Measurements from ENCODE around the gene TCFL5.
"Not testable (repeated sequence)": the region's sequence is repeated elsewhere in the genome, so short reads cannot be mapped to it uniquely, and the experiment has no call there.

Gene TCFL5

GRCh38 chr20:62852841-62853240, 8.8 kb downstream of the TCFL5 start:
- no peak for DNase-seq

DNA sequence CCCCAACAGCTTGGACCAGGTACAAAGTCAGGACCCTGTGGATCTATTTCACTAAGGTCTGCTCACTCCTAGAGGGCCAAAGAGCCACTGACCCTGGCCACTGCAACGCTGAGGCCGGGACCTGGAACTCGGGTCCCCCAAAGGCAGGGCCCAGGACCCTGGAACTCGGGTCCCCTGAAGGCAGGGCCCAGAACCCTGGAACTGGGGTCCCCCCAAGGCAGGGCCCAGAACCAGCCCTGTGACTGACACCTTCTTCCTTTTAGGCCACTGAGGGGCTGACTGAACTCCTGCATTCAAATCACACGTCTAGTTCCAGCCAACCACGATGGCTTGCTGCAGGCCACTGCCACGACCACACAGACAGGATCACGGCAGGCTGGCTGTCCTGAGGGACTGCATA, 9.4 kb downstream of the TCFL5 start:
- DNase-seq, result no peak

DNA sequence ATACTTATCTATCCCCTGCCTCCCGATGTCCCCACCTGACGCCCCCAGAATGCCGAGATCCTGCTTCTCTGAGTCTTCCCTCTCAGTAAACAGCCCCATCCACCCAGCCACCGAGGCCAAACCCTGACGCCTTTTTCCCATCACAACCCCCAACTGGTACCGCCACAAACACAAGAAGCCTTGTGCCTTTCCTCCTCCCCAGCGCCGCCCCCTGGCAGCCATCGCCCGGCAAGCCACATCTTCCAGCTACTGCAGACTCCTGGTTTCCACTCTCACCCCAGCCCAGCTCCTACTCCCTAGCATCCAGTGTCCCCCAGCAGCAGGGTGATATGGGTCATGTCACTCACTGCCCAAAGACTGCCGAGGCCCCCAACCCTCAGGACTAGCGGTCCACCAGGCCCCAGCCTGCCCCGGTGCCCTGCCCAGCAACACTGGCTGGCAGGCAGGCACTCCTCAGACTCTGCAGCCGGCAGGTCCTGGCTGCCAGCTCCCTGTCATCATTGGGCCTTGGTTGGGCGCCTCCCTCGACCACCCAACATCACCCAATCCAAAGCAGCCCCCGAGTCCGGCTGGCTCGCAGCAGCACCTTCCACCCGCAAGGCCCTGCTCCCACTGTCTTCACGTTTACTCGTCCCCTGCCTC, 11.2 kb downstream of the TCFL5 start:
- no peak for DNase-seq

GRCh38 chr20:62849431-62849830, 12.2 kb downstream of the TCFL5 start:
- no peak for DNase-seq

DNA sequence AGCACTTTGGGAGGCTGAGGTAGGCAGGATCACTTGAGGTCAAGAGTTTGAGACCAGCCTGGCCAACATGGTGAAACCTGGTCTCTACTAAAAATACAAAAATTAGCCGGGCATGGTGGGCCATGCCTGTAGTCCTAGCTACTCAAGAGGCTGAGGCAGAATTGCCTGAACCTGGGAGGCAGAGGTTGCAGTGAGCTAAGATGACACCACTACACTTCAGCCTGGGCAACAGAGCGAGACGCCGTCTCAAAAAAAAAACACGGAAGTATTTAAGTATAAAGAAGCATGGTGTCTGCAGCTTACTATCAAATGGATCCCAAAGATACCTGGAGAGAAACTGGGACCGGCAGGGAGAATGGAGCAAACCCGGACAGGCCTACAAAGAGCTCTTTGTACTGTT, 12.7 kb downstream of the TCFL5 start:
- DNase-seq, result not testable (repeated sequence)

GRCh38 chr20:62846166-62846890, 15.3 kb downstream of the TCFL5 start:
- DNase-seq, result no peak

DNA sequence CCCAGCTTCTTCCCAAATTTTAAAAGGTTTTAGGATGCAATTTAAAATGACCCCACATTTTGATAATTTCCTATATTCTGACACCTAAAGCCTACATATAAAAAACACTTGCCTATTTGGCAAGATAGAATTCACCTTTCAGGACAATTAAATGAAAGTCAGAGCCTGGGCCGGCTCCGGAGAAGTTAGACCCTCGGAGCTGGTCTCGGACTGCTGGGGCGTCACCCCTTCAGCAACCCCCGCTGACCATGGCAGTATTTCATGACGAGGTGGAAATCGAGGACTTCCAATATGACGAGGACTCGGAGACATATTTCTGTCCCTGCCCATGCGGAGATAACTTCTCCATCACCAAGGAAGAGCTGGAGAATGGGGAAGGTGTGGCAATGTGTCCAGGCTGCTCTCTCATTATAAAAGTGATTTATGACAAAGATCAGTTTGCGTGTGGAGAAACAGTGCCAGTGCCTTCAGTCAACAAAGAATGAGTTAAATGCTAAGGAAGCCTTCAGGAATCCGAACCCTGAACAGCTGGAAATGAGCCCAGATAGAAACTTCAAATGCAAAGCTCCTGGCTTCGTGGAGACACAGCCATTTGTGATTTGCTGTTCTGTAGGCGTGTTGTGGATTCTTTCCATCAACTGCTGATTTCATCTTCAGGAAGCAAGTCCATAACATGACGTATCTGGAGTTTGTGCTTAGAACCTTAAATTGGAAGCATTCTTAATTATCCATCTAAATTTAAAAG, 16.0 kb downstream of the TCFL5 start:
- no peak for DNase-seq

GRCh38 chr20:62844182-62844581, 17.4 kb downstream of the TCFL5 start:
- DNase-seq, result no peak

GRCh38 chr20:62843656-62844055, 18.0 kb downstream of the TCFL5 start:
- DNase-seq, result no peak

DNA sequence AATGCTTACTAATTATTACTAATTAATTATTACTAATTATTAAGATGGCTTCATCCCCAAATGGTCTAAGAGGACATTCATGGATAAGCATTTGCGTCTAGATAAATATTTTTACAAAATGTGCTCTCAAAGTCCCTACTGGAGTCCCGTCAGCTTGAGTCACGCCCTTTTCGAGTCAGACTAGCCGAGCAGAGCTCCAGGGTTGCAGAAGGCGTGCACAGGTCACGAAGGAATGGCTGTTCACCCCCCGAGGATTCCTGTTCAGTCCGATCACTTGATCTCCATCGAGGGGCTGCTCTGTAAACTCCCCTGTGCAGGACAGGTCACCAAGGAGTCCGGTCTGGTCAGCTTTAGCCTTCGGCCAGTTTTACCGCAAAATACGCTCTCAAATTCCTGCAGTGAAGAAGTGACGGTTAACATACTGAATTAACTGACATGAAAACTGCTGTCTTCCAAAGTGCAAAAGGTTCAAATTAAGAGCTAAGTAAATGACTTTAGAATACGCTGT, 19.9 kb downstream of the TCFL5 start:
- DNase-seq, result no peak

DNA sequence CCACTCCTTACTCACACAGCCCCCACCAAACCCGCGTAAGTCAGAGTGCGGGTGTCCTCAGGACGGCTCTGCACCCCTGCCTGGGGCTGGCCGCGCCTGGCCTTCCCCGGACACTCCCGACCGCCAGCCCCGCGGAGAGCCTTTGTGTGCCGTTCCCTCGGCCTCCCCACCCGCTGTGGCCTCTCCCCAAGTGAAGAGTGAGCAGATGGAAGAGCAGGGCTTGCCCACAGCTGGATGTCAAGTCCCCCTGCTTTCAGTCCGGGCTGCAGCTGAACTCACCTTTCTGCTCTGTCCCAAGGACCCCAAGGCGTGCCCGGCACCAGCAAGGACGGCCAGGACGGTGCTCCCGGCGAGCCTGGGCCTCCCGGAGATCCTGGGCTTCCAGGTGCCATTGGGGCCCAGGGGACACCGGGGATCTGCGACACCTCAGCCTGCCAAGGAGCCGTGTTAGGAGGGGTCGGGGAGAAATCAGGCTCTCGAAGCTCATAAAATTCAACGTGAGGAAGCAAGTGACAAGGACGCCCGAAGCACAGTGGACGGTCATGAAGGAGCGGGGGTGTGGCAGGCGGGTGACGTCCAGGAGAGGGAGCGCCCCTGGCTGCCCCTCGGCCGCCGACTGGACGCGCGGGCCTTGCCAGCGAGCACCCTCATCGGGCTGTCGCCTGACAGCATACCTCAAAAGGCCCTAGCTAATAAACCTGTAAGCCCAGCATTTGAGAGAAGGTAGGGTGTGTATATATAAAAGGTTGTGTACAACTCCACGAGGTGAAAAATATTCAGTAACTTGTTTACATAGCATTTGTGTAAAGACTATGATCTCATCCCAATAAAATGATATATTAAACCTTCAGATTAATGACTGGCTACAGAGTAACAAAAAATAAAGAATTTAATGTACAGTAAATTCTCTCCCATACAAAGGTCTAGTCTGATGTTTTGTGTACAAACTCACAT, 21.1 kb downstream of the TCFL5 start:
- DNase-seq, result no peak

GRCh38 chr20:62839816-62840215, 21.8 kb downstream of the TCFL5 start:
- DNase-seq, result no peak

DNA sequence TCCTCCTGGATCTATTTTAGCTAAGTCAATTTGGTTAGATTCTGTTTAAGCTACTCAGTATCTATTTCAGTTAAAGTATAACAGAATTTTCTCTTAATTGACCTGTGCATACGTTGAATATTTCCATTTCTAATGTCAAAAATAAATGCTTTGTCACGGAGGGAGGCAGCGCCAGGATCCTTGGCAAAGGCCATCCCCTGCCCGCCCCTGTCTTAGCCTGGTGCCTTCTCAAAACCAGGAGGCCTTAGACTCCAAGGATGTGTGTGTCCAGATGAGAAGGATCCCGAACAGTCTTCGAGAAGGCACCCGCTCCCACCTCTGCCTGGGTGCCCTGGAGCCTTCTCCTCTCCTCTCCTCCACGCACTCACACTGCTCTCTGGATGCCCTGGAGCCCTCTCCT, 22.4 kb downstream of the TCFL5 start:
- DNase-seq, result no peak

DNA sequence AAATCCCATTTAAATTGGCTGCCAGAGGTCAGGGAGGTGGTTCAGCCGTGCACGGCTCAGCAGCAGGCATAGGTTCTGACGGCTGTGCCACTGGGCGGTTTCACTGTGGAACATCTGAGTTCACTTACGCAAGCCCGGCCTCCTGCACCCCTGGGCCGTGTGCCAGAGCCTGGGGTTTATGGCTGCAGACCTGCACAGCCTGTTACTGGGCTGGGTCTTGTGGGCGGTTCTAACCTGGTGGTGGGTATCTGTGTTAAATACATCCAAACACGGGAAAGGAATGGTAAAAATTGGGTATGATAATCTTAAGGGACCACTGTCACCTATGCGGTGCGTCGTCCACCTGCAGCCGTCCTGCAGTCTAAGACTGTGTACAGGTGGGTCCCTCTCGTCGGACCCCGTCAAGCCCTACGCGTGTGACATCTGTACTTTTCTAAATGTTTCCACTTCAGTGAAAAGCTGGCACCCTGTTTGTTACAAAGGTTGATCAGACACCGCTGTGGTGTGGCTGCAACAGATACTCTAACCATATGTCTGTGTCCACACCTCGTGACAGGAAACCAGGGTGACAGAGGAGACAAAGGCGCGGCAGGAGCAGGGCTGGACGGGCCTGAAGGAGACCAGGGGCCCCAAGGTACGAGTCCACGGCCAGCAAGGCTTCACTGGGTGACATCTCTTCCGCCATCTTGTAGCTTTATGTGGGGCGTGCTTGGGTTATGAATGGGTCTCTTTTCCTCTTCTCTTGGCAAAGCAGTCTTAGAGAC, 23.3 kb downstream of the TCFL5 start:
- no peak for DNase-seq

DNA sequence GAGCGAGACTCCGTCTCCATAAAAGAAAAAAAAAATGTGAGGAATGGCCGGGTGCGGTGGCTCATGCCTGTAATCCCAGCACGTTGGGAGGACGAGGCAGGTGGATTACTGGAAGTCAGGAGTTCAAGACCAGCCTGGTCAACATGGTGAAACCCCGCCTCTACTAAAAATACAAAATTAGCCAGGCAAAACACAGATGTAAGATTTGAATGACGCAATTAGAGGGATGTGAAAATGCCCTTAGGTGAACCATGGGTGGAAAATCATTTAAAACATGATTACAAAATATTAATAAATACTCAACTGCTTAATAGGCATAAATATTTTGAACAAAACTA, 23.9 kb downstream of the TCFL5 start:
- no peak for DNase-seq

DNA sequence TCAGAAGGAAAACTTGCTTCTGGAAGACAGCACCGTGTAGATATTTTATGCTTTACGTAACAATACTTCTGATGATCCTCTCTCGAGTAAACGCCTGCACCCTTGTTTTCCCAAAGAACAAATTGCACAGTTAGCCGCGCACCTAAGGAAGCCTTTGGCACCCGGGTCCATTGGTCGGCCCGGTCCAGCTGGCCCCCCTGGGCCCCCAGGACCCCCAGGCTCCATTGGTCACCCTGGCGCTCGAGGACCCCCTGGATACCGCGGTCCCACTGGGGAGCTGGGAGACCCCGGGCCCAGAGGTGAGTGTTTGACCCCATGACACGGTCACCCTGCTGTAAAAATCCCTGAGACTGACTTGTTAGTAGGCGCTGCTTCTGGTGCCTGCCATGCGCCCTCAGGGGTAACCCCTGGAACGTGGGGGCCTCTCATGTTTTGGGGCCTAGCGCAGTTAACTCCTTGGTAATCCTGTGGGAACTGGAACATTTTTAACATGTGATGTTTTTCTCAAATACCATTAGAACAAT, 24.6 kb downstream of the TCFL5 start:
- DNase-seq, result no peak

DNA sequence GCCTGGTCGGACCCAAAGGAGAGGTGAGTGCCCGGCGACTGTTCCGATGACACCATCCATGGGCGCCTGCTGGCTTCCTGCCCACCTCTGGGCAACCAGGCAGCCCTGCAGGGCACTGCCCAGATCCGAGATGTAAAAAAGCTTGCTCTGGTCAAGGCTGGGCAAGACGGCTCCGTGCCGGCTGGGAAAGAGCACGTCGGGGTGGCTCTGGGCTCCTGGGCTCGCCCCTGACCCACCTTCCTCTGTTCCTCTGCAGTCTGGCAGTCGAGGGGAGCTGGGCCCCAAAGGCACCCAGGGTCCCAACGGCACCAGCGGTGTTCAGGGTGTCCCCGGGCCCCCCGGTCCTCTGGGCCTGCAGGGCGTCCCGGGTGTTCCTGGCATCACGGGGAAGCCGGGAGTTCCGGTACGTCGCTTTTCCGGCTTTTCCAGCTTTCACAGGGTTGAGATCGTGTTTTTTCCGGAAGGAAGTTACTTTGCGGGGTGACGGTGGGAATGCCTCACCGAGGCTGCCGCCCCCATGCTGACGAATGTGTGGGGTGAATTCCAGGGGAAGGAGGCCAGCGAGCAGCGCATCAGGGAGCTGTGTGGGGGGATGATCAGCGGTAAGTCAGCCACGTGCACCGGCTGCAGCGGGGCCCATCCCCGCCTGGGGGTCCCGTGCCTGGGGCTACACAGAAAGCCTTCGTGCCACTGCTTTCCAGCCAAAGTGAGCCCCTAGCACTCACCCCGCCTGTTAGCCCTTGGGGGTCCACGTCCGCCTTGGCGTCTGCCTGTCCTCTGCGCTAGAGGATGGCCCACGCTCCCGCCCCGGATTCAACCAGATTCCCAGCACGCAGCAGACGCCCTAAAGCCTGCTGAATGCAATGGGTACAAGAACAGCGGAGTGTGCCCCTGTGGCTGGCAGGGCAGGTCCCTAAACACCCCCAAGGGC, 25.4 kb downstream of the TCFL5 start:
- DNase-seq, result no peak

DNA sequence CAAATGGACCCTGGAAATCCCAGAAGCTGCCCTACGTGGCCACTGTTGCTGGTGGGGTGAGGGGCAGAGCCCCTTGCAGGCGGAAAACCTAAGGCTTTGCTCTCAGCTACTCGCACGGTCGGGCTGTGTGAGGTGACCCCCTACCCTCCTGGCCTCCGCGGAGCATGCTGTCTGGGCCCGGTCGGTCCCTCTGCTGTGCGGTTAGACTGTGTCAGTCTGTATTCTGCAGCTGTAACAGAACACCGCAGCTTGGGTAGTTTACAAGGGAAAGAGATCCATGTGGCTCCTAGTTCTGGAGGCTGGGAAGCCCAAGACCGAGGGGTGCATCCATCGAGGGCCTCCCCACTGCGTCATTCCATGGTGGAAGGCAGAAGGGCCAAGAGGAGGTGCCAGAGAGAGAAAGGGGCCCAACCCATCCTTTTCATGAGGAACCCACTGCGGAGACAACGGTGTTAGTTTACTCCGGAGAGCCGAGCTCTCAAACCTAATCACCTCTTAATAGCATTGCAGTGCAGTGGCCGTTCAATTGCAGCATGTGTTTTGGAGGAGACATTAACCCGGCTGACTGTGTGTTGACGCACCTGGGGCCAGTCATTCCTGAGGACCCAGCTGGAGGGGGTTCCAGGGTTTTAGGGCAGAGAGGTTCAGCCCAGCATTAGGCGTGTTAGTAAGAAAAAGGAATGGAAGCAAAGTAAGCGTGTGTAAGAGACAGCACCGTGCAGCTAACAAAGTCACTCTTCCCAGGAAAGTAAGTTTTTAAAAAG, 26.5 kb downstream of the TCFL5 start:
- DNase-seq, result no peak

- DNase-seq, result no peak
Observed at GRCh38 chr20:62832951-62833391, 28.7 kb downstream of the TCFL5 start.
